Kidney epithelial cell (primary cell): ENCODE results near the gene GBE1. TPM values are rescaled to one million over a fixed set of nuclear protein-coding genes. Genes with fewer than 3 reads are reported as not detected.

Source experiments
- DNase-seq: peaks from one replicate; pipeline ENCODE4 v3.0.0-alpha.2; 2010; ENCODE audit warnings: low read depth
- H3K27me3 ChIP-seq: 2 replicates; pipeline ENCODE4 v1.6.0; 2011; ENCODE audit warnings: low read length; ENCODE audit not compliant: control insufficient read depth, insufficient read depth
- H3K36me3 ChIP-seq: 2 replicates; pipeline ENCODE4 v1.5.1; 2011; ENCODE audit warnings: low read length; ENCODE audit not compliant: control insufficient read depth, insufficient read depth
- H3K4me3 ChIP-seq: 2 replicates; pipeline ENCODE4 v1.5.1; 2011; ENCODE audit warnings: low read depth, mild to moderate bottlenecking, control low read depth, low read length
- total RNA-seq: library from RNA; depleted of rRNA; stranded (reverse); fragments of >200 nt; gene quantifications from 2 replicates; pipeline ENCODE4 v1.2.3, GENCODE V29; 2015
- TF ChIP-seq, protein P1 (sequence below): IDR thresholded peaks from 2 replicates; pipeline ENCODE4 v1.5.1; 2011; ENCODE audit warnings: mild to moderate bottlenecking, moderate library complexity, low read length, control low read depth, inconsistent platforms; ENCODE audit not compliant: insufficient read depth, poor library complexity, severe bottlenecking

GBE1 gene
- total RNA-seq, 1 donor from 2014 or later: 30.8 TPM

DNA sequence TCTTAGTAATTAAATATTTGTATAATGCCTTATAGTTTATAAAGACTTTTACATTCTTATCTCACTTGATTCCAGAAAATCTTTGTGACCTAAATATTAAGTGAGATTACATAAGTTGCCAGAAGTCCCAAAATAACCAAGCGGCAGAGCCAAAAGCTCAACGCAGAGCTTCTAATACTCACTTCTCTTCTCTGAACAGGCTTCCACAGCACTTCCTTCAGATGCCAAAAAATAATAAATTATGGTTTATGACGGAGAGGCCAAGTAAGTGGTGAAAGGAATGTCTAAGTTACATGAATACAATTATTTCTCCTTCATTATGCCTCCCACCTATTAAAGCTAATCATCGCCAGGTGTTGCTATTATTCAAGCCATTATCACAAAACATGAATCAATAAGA is 110.3 kb downstream of the GBE1 start:
- H3K27me3 ChIP-seq: no peaks in the 10 kb centered on the region
- no peak for DNase-seq
- H3K4me3 ChIP-seq: no peak overlapping the region
- no peaks in the 10 kb centered on the region for H3K36me3 ChIP-seq
- TF ChIP-seq, protein P1, sequence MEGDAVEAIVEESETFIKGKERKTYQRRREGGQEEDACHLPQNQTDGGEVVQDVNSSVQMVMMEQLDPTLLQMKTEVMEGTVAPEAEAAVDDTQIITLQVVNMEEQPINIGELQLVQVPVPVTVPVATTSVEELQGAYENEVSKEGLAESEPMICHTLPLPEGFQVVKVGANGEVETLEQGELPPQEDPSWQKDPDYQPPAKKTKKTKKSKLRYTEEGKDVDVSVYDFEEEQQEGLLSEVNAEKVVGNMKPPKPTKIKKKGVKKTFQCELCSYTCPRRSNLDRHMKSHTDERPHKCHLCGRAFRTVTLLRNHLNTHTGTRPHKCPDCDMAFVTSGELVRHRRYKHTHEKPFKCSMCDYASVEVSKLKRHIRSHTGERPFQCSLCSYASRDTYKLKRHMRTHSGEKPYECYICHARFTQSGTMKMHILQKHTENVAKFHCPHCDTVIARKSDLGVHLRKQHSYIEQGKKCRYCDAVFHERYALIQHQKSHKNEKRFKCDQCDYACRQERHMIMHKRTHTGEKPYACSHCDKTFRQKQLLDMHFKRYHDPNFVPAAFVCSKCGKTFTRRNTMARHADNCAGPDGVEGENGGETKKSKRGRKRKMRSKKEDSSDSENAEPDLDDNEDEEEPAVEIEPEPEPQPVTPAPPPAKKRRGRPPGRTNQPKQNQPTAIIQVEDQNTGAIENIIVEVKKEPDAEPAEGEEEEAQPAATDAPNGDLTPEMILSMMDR: no peak

DNA sequence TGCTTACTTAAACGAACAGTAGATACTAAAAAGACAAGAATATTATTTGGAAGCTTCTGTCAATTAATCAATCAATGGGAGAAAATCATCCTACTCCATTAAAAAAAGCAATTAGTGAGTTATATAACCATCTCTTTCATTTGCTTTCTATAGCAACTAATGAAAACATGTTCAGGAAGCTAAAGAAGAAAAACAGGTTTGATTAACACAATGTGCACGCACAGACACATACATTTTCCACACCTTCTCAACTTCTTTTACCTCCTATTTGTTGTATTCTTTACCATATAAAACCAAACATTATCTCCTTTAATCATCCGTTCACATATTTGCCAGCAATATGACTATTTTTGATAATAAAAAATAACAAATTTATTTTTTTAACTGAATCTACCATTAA is 111.3 kb downstream of the GBE1 start:
- H3K27me3 ChIP-seq: no peaks in the 10 kb centered on the region
- no peaks in the 10 kb centered on the region for H3K36me3 ChIP-seq
- TF ChIP-seq, protein P1: no peak
- no peak for DNase-seq
- no peak overlapping the region for H3K4me3 ChIP-seq

DNA sequence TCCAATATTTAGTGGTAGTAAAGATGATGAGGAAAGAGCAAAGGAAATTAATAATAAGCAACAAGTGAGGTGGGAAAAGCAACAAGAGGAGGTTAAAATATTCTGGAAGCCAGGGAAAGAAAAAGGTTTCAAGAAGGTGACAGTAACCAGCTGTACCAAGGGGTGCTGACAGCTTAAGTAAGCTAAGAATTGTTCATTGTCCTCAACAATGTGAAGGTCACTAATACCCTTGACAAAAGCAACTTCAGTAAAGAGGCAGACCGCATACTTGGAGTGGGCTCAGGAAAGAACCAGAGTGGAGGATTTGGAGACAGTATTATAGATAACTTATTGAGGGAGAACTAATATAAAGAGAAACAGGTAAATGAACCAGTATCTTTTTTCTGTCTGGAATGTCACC is 116.2 kb downstream of the GBE1 start:
- TF ChIP-seq, protein P1: no peak
- Histone ChIP-seq H3K36me3 (no peaks in the 10 kb centered on the region), H3K4me3 (no peak overlapping the region), H3K27me3 (no peaks in the 10 kb centered on the region)
- DNase-seq: no peak

DNA sequence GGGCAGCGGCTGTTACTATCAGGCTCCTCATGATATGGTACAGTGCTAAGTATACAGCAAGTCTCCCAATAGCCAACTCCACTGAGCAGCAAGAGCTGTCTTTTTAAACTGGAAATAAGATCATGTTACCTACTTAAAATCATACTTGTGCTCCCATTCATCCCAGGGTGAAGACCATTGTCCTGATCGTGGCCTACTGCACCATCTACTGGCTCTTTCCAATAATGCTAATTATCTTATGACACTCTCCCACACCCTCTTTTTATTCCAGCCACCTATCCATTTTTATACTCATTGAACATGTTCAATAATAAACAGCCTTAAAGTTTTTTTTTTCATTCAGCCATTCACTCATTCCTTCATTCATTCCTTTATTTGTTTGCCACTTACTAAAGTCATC is 117.7 kb downstream of the GBE1 start:
- no peak overlapping the region for H3K4me3 ChIP-seq
- H3K36me3 ChIP-seq: no peaks in the 10 kb centered on the region
- DNase-seq: no peak
- TF ChIP-seq, protein P1: no peak
- no peaks in the 10 kb centered on the region for H3K27me3 ChIP-seq

DNA sequence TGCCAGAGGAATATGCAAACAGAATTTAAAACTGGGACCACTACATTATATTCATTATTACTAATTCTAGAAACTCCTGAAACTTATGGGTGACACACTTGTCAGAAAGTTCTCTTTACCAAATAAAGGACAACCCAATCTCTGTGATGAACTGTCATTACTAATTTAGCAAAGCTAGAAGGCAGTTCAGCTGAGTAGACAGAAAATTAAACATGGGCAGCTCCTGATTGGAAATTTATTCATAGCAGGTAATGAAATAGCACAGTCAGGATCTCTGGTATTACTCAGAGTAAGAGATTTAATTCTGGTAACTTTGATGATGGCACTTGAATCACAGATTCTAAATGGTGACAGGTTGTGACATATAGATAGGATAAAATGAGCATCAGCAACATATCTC is 123.0 kb downstream of the GBE1 start:
- H3K4me3 ChIP-seq: no peak overlapping the region
- TF ChIP-seq, protein P1: no peak
- H3K36me3 ChIP-seq: no peaks in the 10 kb centered on the region
- no peak for DNase-seq
- no peaks in the 10 kb centered on the region for H3K27me3 ChIP-seq

DNA sequence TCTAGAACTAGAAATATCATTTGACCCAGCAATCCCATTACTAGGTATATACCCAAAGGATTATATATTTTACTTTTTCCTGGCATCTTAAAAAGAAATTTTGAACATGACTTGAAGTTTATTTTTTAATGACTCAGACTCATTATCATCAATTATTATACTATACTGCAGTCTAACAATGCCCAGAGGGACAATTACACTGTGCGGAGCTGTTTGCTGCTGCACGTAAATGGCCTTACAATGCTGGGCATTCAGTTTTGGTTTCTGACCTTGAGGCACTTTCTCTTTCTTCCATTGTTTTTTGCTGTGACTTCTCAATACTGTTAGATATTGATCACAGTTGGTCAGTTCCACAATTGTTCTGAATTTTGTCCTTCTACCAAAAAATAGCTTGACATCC is 128.8 kb downstream of the GBE1 start:
- no peak for DNase-seq
- H3K4me3 ChIP-seq: no peak overlapping the region
- TF ChIP-seq, protein P1: no peak
- no peaks in the 10 kb centered on the region for H3K27me3 ChIP-seq
- H3K36me3 ChIP-seq: no peaks in the 10 kb centered on the region
